HG03469 (cell line): ENCODE data around the gene SLC8A3.

Source experiments
- ATAC-seq: cut with Tn5 transposase; IDR thresholded peaks from one replicate; pipeline ENCODE4 v1.9.1; 2021; ENCODE audit warnings: mild to moderate bottlenecking, moderate library complexity, moderate number of reproducible peaks; ENCODE audit not compliant: unreplicated experiment

Gene SLC8A3

GRCh38 chr14:70123796-70124195 lies 65.0 kb downstream of the SLC8A3 start:
- ATAC-seq: no peak

DNA sequence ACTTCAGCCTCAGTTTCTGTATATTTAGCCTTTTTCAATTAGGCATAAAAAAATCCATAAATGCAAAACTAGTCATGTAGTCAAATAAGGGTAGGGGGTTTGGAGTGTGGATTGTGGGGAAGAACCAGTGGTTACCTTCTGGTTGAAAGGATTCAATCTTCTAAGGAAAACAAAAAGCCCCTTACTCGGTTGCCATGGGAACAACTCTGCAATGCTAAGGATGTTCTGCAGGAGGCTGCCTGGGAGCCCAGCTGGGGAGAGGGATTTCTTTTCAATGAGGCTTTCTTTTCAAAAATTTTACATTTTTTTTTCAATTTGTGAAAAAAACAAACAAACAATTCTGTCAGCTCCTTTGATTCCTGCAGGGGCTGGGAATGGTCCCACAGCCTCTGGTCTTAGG lies 67.2 kb downstream of the SLC8A3 start:
- ATAC-seq: no peak

DNA sequence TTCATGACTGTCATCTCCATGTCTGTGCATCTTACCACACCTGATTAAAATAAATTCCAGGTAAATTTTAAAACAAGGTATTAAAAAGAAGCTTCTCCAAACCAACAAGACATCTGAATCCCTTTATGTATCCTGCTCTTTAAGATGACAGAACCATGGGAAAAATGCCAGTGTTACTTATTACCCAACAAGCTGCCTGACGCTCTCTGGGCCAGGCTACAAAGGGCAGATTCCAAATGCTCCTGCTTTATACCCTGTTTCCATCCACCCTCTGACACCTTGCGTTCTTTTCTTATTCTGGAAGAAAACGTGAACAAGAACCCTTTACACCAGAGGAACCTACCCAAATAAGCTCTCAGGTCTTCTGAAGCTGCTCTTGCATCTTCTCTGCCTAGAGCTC lies 70.7 kb downstream of the SLC8A3 start:
- no peak for ATAC-seq

DNA sequence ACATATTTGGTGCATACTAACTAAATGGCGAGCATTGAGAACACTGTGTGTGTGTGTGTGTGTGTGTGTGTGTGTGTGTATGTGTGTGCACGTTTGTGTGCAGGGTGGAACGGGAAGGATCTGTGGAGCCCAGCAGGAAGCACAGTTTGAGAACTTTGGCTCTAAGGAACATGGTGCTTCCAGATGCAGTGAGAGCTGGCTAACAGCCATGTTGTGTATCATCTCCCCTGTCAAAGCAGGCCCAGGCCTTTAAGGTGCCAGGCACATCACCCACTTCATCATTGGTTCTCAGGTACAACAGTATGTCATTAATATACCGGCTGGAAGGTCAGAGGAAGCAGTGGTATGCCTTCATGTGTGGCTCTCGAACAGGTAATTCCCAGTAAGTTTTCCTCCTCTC lies 72.5 kb downstream of the SLC8A3 start:
- ATAC-seq: no peak

- no peak for ATAC-seq
Observed at GRCh38 chr14:70114621-70115156, 74.1 kb downstream of the SLC8A3 start.

DNA sequence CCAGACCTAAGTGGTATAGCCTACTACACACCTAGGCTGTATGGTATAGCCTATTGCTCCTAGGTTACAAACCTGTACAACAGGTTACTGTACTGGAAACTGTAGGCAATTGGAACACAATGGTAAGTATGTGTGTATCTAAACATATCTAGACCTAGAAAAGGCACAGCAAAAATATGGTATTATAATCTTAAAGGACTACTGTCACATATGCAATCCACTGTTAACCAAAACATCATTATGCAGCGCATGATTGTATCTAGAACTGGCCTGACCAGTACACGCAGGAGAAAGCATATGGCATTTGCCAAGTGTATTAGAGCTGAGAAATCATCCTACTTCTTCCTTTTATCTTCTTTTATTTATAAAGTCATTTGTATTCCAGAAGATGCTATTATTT lies 75.5 kb downstream of the SLC8A3 start:
- ATAC-seq: no peak

GRCh38 chr14:70108419-70108818 lies 80.3 kb downstream of the SLC8A3 start:
- ATAC-seq: no peak

GRCh38 chr14:70107309-70107708 lies 81.4 kb downstream of the SLC8A3 start:
- no peak for ATAC-seq

GRCh38 chr14:70100071-70100470 lies 88.7 kb downstream of the SLC8A3 start:
- ATAC-seq: no peak

DNA sequence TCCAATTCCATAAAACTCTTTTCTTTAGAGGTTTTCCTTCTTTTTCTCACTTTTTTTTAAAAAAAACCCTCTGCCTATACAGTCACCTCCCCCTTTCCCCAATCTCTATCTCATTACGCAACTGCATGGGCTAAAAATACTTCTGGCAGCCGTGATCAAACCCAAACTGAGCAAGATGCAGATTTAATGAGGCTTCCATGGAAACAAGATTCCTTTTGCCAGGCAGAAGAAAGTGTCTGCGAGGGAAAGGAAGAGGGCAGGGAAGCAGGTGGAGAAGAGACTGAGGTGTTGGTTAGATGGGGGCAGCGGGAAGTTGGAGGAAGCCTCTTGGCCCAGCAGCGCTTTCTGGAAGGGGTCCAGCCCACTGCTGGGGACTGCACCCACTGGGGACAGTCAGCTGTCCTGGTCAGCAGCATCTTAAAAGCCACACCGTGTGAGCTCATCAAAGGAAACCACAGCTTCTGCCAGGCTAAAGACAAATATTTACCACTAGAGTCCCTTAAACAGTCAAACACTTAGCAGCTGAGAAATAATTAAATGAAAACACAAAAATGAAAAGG lies 90.4 kb downstream of the SLC8A3 start:
- no peak for ATAC-seq

- no peak for ATAC-seq
Observed at GRCh38 chr14:70097576-70098249, 91.0 kb downstream of the SLC8A3 start.

DNA sequence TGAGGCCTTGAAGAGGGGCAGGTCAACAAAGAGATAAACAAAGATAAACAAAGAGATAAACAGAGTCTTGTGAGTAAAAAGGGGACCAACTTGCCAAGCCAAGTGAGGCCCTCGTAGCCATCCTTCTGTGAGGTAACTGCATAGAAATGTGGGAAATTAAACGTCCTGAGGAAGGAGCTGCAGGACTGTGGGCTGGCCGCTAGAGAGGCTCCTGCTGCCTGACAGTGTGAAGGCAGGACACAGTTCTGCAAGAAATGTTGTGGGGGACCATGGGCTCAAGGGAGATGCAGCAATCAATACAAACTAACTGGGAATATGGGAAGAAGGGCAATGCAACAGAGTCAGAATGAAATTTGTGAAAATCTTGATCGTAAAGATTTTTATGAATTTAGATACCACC lies 91.9 kb downstream of the SLC8A3 start:
- no peak for ATAC-seq

DNA sequence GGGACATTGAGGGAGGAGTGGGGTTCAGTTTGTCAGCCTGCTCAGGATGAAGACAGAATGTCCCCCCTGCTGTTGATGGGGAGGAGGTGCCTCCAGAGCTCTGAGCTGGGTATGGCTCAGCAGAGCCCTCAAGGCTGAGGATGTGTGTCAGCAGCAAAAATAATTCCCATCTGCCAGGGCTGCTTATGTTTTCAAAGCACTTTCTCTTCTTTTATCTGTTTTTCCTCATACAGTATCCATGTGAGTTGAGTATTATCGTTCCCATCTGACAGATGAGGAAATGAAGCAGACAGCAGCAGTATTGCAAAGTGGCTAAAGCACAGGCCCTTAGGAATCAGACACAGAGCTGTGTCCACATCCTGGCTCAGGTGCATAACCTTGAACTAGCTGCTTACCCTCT lies 94.1 kb downstream of the SLC8A3 start:
- ATAC-seq: no peak

GRCh38 chr14:70094106-70094505 lies 94.6 kb downstream of the SLC8A3 start:
- ATAC-seq: no peak

- no peak for ATAC-seq
Observed at GRCh38 chr14:70093156-70093555, 95.6 kb downstream of the SLC8A3 start.

- no peak for ATAC-seq
Observed at GRCh38 chr14:70087380-70087697, 101.4 kb downstream of the SLC8A3 start.

DNA sequence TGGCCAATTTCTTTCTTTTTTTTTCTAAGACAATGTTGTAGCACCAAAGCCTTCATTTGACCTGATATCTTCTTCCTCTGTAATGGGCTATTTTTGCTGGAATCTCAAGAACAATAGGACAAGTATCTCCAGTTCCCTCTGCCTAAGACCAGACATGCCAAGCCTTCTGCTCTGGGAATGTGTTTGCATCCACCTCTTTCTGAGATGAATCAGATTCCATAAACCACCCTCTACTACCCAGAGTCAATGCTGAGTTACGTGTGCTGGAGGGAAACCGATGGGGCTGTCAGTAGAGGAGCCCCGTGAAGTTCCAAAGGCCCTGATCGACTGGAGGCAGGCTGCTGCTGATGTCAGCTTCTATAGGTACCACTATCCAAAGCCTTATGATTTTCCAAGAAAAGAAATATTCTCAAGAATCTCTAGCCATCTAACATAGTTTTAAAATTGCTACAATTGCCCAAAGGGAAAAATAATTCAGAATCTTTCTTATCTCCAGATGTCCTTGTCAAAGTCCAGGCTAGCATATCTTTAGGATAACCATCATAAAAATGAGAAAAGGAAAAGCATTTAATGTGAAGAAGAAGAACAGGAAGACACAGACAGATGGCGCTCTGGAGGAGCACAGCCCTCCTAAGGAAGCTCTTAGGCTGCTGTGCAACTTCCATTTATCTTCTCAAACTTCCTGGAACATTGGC lies 101.9 kb downstream of the SLC8A3 start:
- ATAC-seq: no peak

- no peak for ATAC-seq
Observed at GRCh38 chr14:70084226-70084625, 104.5 kb downstream of the SLC8A3 start.

DNA sequence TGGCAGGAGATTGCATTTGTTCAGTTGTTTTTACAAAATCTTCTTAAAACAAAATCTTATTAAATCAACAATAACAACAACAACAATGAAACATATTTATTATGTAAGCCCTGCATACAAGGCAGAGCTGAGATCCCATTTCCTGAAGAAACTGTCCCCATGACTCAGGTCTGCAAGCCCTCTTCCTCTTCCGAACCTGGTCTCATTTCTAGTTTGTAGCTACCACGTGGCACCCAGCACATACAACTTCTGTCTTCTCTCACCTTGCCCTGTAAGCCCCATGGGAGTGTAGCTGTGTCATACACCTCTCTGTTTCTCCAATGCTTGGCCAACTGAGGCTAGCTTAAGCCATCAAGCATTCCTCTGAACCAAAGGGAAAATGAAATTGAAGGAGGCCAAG lies 106.4 kb downstream of the SLC8A3 start:
- no peak for ATAC-seq

GRCh38 chr14:70080076-70080475 lies 108.7 kb downstream of the SLC8A3 start:
- ATAC-seq: no peak

DNA sequence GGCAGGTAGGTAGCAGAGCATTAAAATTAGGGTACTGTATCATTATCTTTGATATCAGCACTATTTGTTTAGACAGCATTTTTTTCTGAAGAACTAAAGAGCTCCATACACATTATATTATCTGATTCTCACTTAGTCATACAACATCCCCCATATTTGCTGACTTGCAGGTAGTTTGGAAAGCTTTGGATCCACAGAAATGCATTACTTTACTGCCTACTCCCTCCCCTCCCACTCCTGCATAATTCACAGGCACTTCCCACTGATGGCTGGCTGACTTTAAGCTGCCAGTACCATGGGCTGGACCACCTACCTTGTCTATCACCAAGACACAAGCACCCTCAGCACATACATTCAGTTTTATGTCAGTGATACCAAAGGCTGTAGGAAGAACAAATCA lies 110.4 kb downstream of the SLC8A3 start:
- no peak for ATAC-seq

DNA sequence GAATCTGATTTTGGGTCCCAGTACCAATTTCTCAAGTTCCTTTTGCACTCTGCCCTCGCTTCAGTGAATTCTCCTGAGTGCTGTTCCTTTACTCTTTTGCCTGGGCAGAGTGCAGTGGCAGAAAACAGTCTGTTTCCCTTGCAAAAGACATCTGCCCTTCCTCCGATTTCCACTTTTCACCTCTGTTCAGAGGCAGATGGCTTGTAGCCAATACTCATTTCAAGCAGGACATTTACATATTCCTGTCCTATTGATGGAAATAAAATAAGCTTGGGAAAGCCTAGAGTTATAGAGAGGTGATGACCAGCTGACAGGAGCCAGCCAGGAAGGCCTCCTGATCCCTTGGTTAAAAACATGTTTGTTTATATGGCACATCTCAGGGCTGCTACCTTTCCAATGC lies 111.0 kb downstream of the SLC8A3 start:
- ATAC-seq: no peak
